ENCODE results near the gene FGFBP2.
"Not testable (repeated sequence)": the region's sequence is repeated elsewhere in the genome, so short reads cannot be mapped to it uniquely, and the experiment has no call there.

The FGFBP2 gene

GRCh38 chr4:15926486-15926885 lies 36.5 kb downstream of the FGFBP2 start:
- no peak for DNase-seq

- no peak for DNase-seq
These were observed 37.1 kb downstream of the FGFBP2 start for GRCh38 chr4:15925830-15926229.

GRCh38 chr4:15921592-15921932 lies 41.4 kb downstream of the FGFBP2 start:
- DNase-seq: no peak

GRCh38 chr4:15920723-15921591 lies 42.0 kb downstream of the FGFBP2 start:
- peak; percentile 18 for DNase-seq

- no peak for DNase-seq
These were observed 44.4 kb downstream of the FGFBP2 start for GRCh38 chr4:15918484-15919129.

GRCh38 chr4:15917297-15917696 lies 45.7 kb downstream of the FGFBP2 start:
- DNase-seq: no peak

- not testable (repeated sequence) for DNase-seq
These were observed 46.6 kb downstream of the FGFBP2 start for GRCh38 chr4:15916358-15916757.

- DNase-seq: no peak
These were observed 48.2 kb downstream of the FGFBP2 start for GRCh38 chr4:15914736-15915135.

GRCh38 chr4:15914291-15914690 lies 48.7 kb downstream of the FGFBP2 start:
- DNase-seq: no peak

- DNase-seq: no peak
These were observed 49.4 kb downstream of the FGFBP2 start for GRCh38 chr4:15913631-15913970.

GRCh38 chr4:15912961-15913630 lies 49.9 kb downstream of the FGFBP2 start:
- DNase-seq: no peak

GRCh38 chr4:15912236-15912635 lies 50.7 kb downstream of the FGFBP2 start:
- DNase-seq: no peak
